Measurements from ENCODE around the gene ABHD12B.
"Not testable (repeated sequence)": the region's sequence is repeated elsewhere in the genome, so short reads cannot be mapped to it uniquely, and the experiment has no call there.

The ABHD12B gene

GRCh38 chr14:50897005-50897404 lies 25.2 kb downstream of the ABHD12B start:
- DNase-seq = not testable (repeated sequence)

GRCh38 chr14:50897658-50898175 lies 25.9 kb downstream of the ABHD12B start:
- DNase-seq = no peak

- DNase-seq = no peak
Observed at GRCh38 chr14:50901361-50901760, 29.5 kb downstream of the ABHD12B start.

- no peak for DNase-seq
Observed at GRCh38 chr14:50904719-50905118, 32.9 kb downstream of the ABHD12B start.

GRCh38 chr14:50906326-50907065 lies 34.6 kb downstream of the ABHD12B start:
- peak; percentile 62 for DNase-seq

- DNase-seq = no peak
Observed at GRCh38 chr14:50910495-50911420, 38.9 kb downstream of the ABHD12B start.

GRCh38 chr14:50917449-50917848 lies 45.6 kb downstream of the ABHD12B start:
- DNase-seq = no peak

- not testable (repeated sequence) for DNase-seq
Observed at GRCh38 chr14:50919524-50919923, 47.7 kb downstream of the ABHD12B start.

- DNase-seq = no peak
Observed at GRCh38 chr14:50920482-50921230, 48.8 kb downstream of the ABHD12B start.

GRCh38 chr14:50922803-50923202 lies 51.0 kb downstream of the ABHD12B start:
- DNase-seq = no peak

- no peak for DNase-seq
Observed at GRCh38 chr14:50924236-50924635, 52.4 kb downstream of the ABHD12B start.

GRCh38 chr14:50924843-50925242 lies 53.0 kb downstream of the ABHD12B start:
- no peak for DNase-seq

GRCh38 chr14:50926851-50927386 lies 55.1 kb downstream of the ABHD12B start:
- DNase-seq = no peak

GRCh38 chr14:50928002-50928635 lies 56.3 kb downstream of the ABHD12B start:
- DNase-seq = no peak

- no peak for DNase-seq
Observed at GRCh38 chr14:50929506-50929905, 57.7 kb downstream of the ABHD12B start.

- DNase-seq = no peak
Observed at GRCh38 chr14:50931559-50931958, 59.7 kb downstream of the ABHD12B start.

- no peak for DNase-seq
Observed at GRCh38 chr14:50932156-50932555, 60.3 kb downstream of the ABHD12B start.

- no peak for DNase-seq
Observed at GRCh38 chr14:50932592-50933495, 61.0 kb downstream of the ABHD12B start.

GRCh38 chr14:50935126-50936015 lies 63.5 kb downstream of the ABHD12B start:
- DNase-seq = no peak

- no peak for DNase-seq
Observed at GRCh38 chr14:50936016-50936340, 64.1 kb downstream of the ABHD12B start.
